Stimulated activated CD4-positive, alpha-beta T cell treated with anti-CD3 and anti-CD28 coated beads, Interleukin-15, amount 100 ng/mL, for 48 hours (primary cell): ENCODE data around the gene NGEF.

ENCODE experiments used
- DNase-seq, 2 donors: peaks; one replicate each; pipeline ENCODE4 v3.0.0-alpha.2; 2020; ENCODE audit warnings: low read depth in 2 of 2

Gene NGEF

DNA sequence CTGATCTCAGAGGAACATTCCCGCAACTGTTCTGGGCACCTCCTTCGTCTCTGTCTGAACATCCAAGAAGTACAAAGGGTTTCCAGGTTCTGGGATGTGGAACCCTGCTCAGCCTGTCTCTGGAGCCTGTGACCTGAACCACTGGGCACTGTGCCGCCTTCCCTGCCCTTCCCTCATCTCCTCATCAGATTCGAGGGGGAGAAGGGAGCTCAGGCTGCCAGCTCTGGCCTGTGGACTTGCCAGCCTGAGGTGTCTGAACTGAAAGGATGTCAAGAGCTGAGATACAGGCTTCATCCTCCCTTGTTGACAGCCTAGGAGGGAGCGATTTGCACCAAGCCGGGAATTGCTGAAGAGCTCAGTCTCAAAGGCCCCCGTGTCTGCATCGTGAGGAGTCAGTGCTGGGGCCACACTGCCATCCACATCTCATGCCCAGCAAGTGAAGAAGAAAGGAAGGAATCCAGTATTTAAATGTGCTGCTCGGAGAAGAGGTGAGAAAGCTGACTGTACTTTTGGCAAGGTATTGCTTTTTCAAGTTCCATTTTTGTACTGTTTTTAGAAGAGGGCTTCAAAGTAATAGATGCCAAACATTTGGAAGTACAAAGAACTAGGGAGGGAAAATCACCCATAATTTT is 32.0 kb upstream of the NGEF start:
- no peak for DNase-seq

- no peak for DNase-seq
These were observed 29.5 kb upstream of the NGEF start for GRCh38 chr2:233042549-233042948.

DNA sequence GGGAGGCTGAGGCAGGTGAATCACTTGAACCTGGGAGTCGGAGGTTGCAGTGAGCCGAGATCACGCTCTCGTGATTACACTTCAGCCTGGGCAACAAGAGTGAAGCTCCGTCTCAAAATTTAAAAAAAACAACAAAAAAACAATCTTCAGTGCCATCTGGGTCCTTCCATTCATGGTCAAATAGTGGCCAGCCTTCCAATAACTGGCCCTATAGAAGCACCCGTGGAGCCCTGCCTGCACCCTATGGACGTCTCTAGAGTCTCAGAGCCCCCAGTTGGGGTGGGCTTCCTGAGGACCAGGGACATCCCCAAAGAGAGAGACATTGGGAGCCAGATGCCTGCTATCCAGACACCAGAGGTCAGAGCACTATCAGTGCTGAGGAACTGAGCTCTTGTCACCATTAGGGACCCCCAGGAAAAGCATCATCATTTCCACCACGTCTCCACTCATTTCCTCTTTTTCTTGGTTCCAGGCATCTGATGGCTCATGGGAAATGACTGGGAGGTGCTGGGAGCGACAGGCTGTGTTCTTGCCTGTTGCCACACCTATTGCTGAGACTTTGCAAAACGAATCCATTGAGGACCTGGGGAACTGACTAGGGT is 28.8 kb upstream of the NGEF start:
- DNase-seq: no peak

- DNase-seq: no peak
These were observed 27.5 kb upstream of the NGEF start for GRCh38 chr2:233040571-233040970.

DNA sequence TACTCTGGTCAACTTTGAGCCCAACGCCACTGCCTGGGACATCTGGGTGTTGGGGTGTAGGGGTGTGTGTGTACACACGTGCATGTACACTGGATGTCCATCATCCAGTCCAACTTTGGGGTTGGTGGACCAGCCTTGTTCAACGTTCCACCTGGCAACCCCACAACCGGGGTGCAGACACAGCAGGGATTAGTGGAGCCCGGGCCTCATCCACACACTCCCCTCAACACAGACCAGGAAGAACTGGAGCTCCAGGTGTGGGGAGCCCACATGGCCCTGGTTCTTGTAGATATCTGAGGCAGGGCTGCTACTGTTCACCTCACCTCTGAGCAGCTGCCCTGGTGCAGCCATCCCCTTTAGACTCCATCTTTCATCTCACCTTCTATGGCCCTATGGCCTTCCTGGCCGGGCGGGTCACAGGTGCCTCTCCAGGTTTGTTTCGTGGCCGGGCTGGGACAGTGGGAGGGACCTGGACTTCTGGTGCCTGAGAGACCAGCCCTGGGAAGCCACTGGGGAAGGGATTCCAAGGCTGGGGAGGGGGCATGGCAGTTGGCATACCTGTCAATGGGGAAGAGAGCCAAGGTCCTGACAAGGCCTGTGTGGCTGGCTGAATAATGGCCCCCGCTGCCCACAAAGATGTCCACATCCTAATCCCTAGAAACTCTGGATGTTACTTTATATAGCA is 26.9 kb upstream of the NGEF start:
- no peak for DNase-seq

GRCh38 chr2:233039212-233039845 is 26.3 kb upstream of the NGEF start:
- DNase-seq: no peak

GRCh38 chr2:233037078-233037477 is 24.0 kb upstream of the NGEF start:
- DNase-seq: no peak

GRCh38 chr2:233036162-233036838 is 23.2 kb upstream of the NGEF start:
- no peak for DNase-seq

GRCh38 chr2:233035426-233036161 is 22.5 kb upstream of the NGEF start:
- no peak for DNase-seq

GRCh38 chr2:233034091-233034882 is 21.2 kb upstream of the NGEF start:
- DNase-seq: no peak

GRCh38 chr2:233033672-233034071 is 20.6 kb upstream of the NGEF start:
- DNase-seq: peak in 1 of 2 donors; percentile 18

- no peak for DNase-seq
These were observed 19.7 kb upstream of the NGEF start, which contains the start of gene NEU2 for GRCh38 chr2:233032551-233033320. TSS of gene NEU2 (plus strand) at chr2:233032672. CDS start at chr2:233032672, 0 bp downstream.

DNA sequence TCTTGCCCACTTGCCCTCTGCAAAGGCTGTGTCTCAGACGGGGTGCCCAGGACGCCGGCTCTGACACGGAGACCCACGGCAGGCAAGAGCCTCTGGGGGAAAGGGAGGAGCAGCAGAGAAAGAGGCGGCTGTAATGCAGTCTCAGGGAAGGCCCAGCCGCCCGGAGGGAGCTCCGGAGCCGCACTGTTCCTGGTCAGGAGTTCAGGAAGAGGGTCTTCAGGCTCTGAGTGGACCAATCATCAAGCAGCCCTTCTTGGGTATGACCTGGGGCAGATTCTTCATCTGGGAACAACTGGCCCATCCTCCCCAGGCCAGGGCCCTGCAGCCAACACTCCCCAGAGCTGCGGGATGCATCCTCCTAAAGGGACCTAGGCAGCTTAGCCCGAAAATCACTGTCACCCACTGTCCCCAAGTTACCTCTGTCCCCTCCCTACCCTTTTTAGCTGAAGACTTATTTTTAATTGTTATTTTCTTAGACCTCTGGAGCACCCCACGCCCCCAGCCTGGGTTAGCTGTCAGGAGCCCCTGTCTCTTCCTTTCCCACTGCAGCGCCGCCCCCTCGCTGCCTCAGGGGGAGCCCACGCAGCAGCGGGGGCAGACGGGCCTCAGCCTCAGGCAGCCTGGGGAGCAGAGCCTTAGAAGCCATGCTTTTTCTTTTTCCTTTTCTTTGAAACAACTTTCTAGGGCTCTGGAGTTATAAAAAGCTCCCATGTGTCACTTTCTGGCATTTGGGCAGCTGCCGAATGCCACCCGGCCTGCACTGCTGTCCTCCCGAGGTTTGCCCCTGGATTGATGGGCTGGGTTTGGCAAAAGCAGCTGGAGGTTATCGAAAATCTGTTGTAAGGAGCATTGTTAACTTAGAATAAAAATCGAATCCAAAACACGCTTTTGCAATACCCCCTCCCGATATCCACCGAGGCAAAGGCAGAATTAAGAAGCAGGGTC is 18.8 kb upstream of the NGEF start:
- no peak for DNase-seq

GRCh38 chr2:233029321-233029720 is 16.3 kb upstream of the NGEF start:
- DNase-seq: no peak

GRCh38 chr2:233026198-233026813 is 13.2 kb upstream of the NGEF start:
- no peak for DNase-seq

GRCh38 chr2:233025706-233026105 is 12.7 kb upstream of the NGEF start:
- no peak for DNase-seq

GRCh38 chr2:233023761-233024410 is 10.8 kb upstream of the NGEF start:
- no peak for DNase-seq
